Activated T-cell treated with anti-CD3 and anti-CD28 coated beads, Interleukin-2, amount 50 U/mL, for 24 hours (primary cell): ENCODE data around the gene NEUROD6.

Experiments used
- DNase-seq: peaks from one replicate; pipeline ENCODE4 v3.0.0-alpha.2; 2020
- H3K27ac Mint-ChIP-seq: 2 replicates; pipeline ENCODE4 v1.8.0; 2020; ENCODE audit warnings: mild to moderate bottlenecking, mixed read lengths
- H3K27me3 Mint-ChIP-seq: 2 replicates; pipeline ENCODE4 v1.8.0; 2020; ENCODE audit warnings: mixed read lengths
- H3K36me3 Mint-ChIP-seq: 2 replicates; pipeline ENCODE4 v1.8.0; 2020; ENCODE audit warnings: low read depth, mixed read lengths
- H3K4me1 Mint-ChIP-seq: 2 replicates; pipeline ENCODE4 v1.8.0; 2020; ENCODE audit warnings: low read depth, mixed read lengths
- H3K4me3 Mint-ChIP-seq: 2 replicates; pipeline ENCODE4 v1.8.0; 2020; ENCODE audit warnings: mild to moderate bottlenecking, moderate library complexity, mixed read lengths
- H3K9me3 Mint-ChIP-seq: 2 replicates; pipeline ENCODE4 v1.8.0; 2020; ENCODE audit warnings: mixed read lengths

The NEUROD6 gene

GRCh38 chr7:31314781-31315180 lies 25.7 kb downstream of the NEUROD6 start:
- no peak overlapping the region for H3K4me3 Mint-ChIP-seq
- no peaks in the 10 kb centered on the region for H3K36me3 Mint-ChIP-seq
- no peak for DNase-seq
- H3K27me3 Mint-ChIP-seq = no peaks in the 10 kb centered on the region
- H3K27ac Mint-ChIP-seq = no peak overlapping the region
- H3K9me3 Mint-ChIP-seq = peaks cover 3% of the 10 kb centered on the region
- no peaks in the 10 kb centered on the region for H3K4me1 Mint-ChIP-seq

GRCh38 chr7:31312889-31313288 lies 27.6 kb downstream of the NEUROD6 start:
- Mint-ChIP-seq H3K9me3 (peaks cover 3% of the 10 kb centered on the region), H3K4me1 (no peaks in the 10 kb centered on the region), H3K4me3 (no peak overlapping the region), H3K27ac (no peak overlapping the region), H3K27me3 (no peaks in the 10 kb centered on the region), H3K36me3 (no peaks in the 10 kb centered on the region)
- DNase-seq = no peak

- Mint-ChIP-seq H3K27ac (no peak overlapping the region), H3K4me1 (no peaks in the 10 kb centered on the region), H3K4me3 (no peak overlapping the region), H3K27me3 (no peaks in the 10 kb centered on the region), H3K36me3 (no peaks in the 10 kb centered on the region), H3K9me3 (no peaks in the 10 kb centered on the region)
- no peak for DNase-seq
Observed at GRCh38 chr7:31311552-31311951, 29.0 kb downstream of the NEUROD6 start.

GRCh38 chr7:31310321-31310935 lies 30.1 kb downstream of the NEUROD6 start:
- H3K27ac Mint-ChIP-seq = no peak overlapping the region
- no peaks in the 10 kb centered on the region for H3K4me1 Mint-ChIP-seq
- H3K4me3 Mint-ChIP-seq = no peak overlapping the region

GRCh38 chr7:31309407-31309806 lies 31.1 kb downstream of the NEUROD6 start:
- H3K4me1 Mint-ChIP-seq = no peaks in the 10 kb centered on the region
- H3K36me3 Mint-ChIP-seq = no peaks in the 10 kb centered on the region
- H3K27me3 Mint-ChIP-seq = no peaks in the 10 kb centered on the region

More at GRCh38 chr7:31310321-31310935, 30.1 kb downstream of the NEUROD6 start:
- no peak for DNase-seq
- no peaks in the 10 kb centered on the region for H3K27me3 Mint-ChIP-seq
- H3K9me3 Mint-ChIP-seq = no peaks in the 10 kb centered on the region
- H3K36me3 Mint-ChIP-seq = no peaks in the 10 kb centered on the region

GRCh38 chr7:31308652-31309051 lies 31.9 kb downstream of the NEUROD6 start:
- Mint-ChIP-seq H3K4me3 (no peak overlapping the region), H3K27me3 (no peaks in the 10 kb centered on the region), H3K27ac (no peak overlapping the region), H3K4me1 (no peaks in the 10 kb centered on the region), H3K9me3 (no peaks in the 10 kb centered on the region), H3K36me3 (no peaks in the 10 kb centered on the region)
- DNase-seq = no peak

More at GRCh38 chr7:31309407-31309806, 31.1 kb downstream of the NEUROD6 start:
- no peaks in the 10 kb centered on the region for H3K9me3 Mint-ChIP-seq
- no peak overlapping the region for H3K27ac Mint-ChIP-seq
- H3K4me3 Mint-ChIP-seq = no peak overlapping the region
- DNase-seq = no peak

- H3K36me3 Mint-ChIP-seq = no peaks in the 10 kb centered on the region
- no peak overlapping the region for H3K4me3 Mint-ChIP-seq
- H3K4me1 Mint-ChIP-seq = no peaks in the 10 kb centered on the region
- no peak overlapping the region for H3K27ac Mint-ChIP-seq
- DNase-seq = no peak
- H3K9me3 Mint-ChIP-seq = no peaks in the 10 kb centered on the region
- no peaks in the 10 kb centered on the region for H3K27me3 Mint-ChIP-seq
Observed at GRCh38 chr7:31307972-31308371, 32.6 kb downstream of the NEUROD6 start.

- Mint-ChIP-seq H3K4me1 (no peaks in the 10 kb centered on the region), H3K4me3 (no peak overlapping the region), H3K36me3 (no peaks in the 10 kb centered on the region), H3K27ac (no peak overlapping the region), H3K27me3 (no peaks in the 10 kb centered on the region), H3K9me3 (peaks cover 2% of the 10 kb centered on the region)
- no peak for DNase-seq
Observed at GRCh38 chr7:31305260-31305659, 35.3 kb downstream of the NEUROD6 start.

- Mint-ChIP-seq H3K4me1 (no peaks in the 10 kb centered on the region), H3K27me3 (no peaks in the 10 kb centered on the region), H3K27ac (no peak overlapping the region), H3K9me3 (peaks cover 2% of the 10 kb centered on the region), H3K36me3 (no peaks in the 10 kb centered on the region), H3K4me3 (no peak overlapping the region)
- DNase-seq = no peak
Observed at GRCh38 chr7:31304446-31304845, 36.1 kb downstream of the NEUROD6 start.

GRCh38 chr7:31302356-31302755 lies 38.2 kb downstream of the NEUROD6 start:
- no peak for DNase-seq
- Mint-ChIP-seq H3K4me1 (no peaks in the 10 kb centered on the region), H3K36me3 (no peaks in the 10 kb centered on the region), H3K27ac (no peak overlapping the region), H3K9me3 (peaks cover 2% of the 10 kb centered on the region), H3K27me3 (no peaks in the 10 kb centered on the region), H3K4me3 (no peak overlapping the region)

GRCh38 chr7:31299336-31299735 lies 41.2 kb downstream of the NEUROD6 start:
- no peak for DNase-seq
- no peaks in the 10 kb centered on the region for H3K4me1 Mint-ChIP-seq
- H3K9me3 Mint-ChIP-seq = peaks cover 2% of the 10 kb centered on the region
- no peak overlapping the region for H3K27ac Mint-ChIP-seq
- H3K27me3 Mint-ChIP-seq = no peaks in the 10 kb centered on the region
- no peak overlapping the region for H3K4me3 Mint-ChIP-seq
- no peaks in the 10 kb centered on the region for H3K36me3 Mint-ChIP-seq

GRCh38 chr7:31290601-31291000 lies 49.9 kb downstream of the NEUROD6 start:
- Mint-ChIP-seq H3K27me3 (no peaks in the 10 kb centered on the region), H3K27ac (no peak overlapping the region), H3K36me3 (no peaks in the 10 kb centered on the region), H3K4me1 (no peaks in the 10 kb centered on the region), H3K9me3 (peaks cover 6% of the 10 kb centered on the region), H3K4me3 (no peak overlapping the region)
- no peak for DNase-seq
